ENCODE results near the gene GFAP. TPM values are rescaled to one million over a fixed set of nuclear protein-coding genes. Genes with fewer than 3 reads are reported as not detected.

GFAP gene
- polyA plus RNA-seq, 1 of the 3 experiments (the other 2 are of a cell fraction) = 0.48 TPM

GRCh38 chr17:44961921-44962350 lies 46.6 kb upstream of the GFAP start:
- no peaks in the 10 kb centered on the region for H3K9me3 ChIP-seq
- WGBS (ENCODE audit: low lambda C conversion rate) = 83% methylated on average over 7 of the region's 7 CpGs

GRCh38 chr17:44960691-44961090 lies 45.4 kb upstream of the GFAP start:
- no peak overlapping the region for H3K27ac ChIP-seq (ENCODE audit: low read depth in 2 of 2, low read length in 1 of 2)
- no peak for DNase-seq
- no peak overlapping the region for H3K9ac ChIP-seq
- no peaks in the 10 kb centered on the region for H4K20me1 ChIP-seq (ENCODE audit: insufficient read depth)
- H3K4me1 ChIP-seq (ENCODE audit: control insufficient read depth in 1 of 2, insufficient read depth in 2 of 2, low read depth in 1 of 2, low read length in 1 of 2) = peaks cover 0 to 28% of the 10 kb centered on the region in 2 experiments; a peak in 1 of 4 replicates
- ChIA-PET POLR2A (no interaction called here), CTCF (interaction anchor here (1.4 to 12.6 kb wide), 4 partner anchors 19 to 138 kb away, joined by 3 to 119 read pairs (median 5); no protein-coding TSS in a partner anchor)
- no peaks in the 10 kb centered on the region for H3K9me3 ChIP-seq
- no peaks in the 10 kb centered on the region for H3F3A ChIP-seq (replicated peaks; ENCODE audit: insufficient read depth)
- H3K4me2 ChIP-seq = no peak overlapping the region
- H2AFZ ChIP-seq (ENCODE audit: low read depth) = no peak overlapping the region
- no peaks in the 10 kb centered on the region for H3K27me3 ChIP-seq (ENCODE audit: insufficient read depth)
- no peaks in the 10 kb centered on the region for H3K79me2 ChIP-seq (ENCODE audit: insufficient read depth)
- WGBS (ENCODE audit: low lambda C conversion rate) = 65% methylated on average over 2 of the region's 2 CpGs
- TF ChIP-seq RCOR1 (IDR thresholded peaks at IDR 0.05; ENCODE audit: low read length) (no peak), MXI1 (IDR thresholded peaks at IDR 0.05; ENCODE audit: low read depth, low read length) (no peak), IRF3 (IDR thresholded peaks at IDR 0.05; ENCODE audit: low read depth, low read length) (no peak), NRF1 (IDR thresholded peaks at IDR 0.05; ENCODE audit: low read depth, low read length) (no peak), RXRA (IDR thresholded peaks at IDR 0.05; ENCODE audit: borderline replicate concordance, low read depth) (no peak), YY1 (IDR thresholded peaks at IDR 0.05; ENCODE audit: low read depth) (no peak), TEAD4 (IDR thresholded peaks at IDR 0.05; ENCODE audit: borderline replicate concordance, insufficient read depth) (no peak), MEF2A (IDR thresholded peaks at IDR 0.05; ENCODE audit: borderline replicate concordance, low read depth) (no peak), ELF1 (IDR thresholded peaks at IDR 0.05) (no peak), GATA2 (CRISPR knock-in tag; IDR thresholded peaks at IDR 0.05) (no peak), SIN3A (IDR thresholded peaks at IDR 0.05; ENCODE audit: borderline replicate concordance, low read depth, low read length) (no peak)
- H3K9me2 ChIP-seq = no peaks in the 10 kb centered on the region
- no peak overlapping the region for H3K4me3 ChIP-seq (ENCODE audit: low read depth in 2 of 2, low read length in 1 of 2)
- no peaks in the 10 kb centered on the region for H3K36me3 ChIP-seq (replicated peaks in 1 of 2; ENCODE audit: control insufficient read depth in 1 of 2, insufficient read depth in 2 of 2, low read length in 1 of 2)

More at GRCh38 chr17:44961921-44962350, 46.6 kb upstream of the GFAP start:
- H4K20me1 ChIP-seq (ENCODE audit: insufficient read depth) = no peaks in the 10 kb centered on the region
- DNase-seq = no peak
- H3K79me2 ChIP-seq (ENCODE audit: insufficient read depth) = no peaks in the 10 kb centered on the region
- TF ChIP-seq RAD21 (IDR thresholded peaks at IDR 0.05; ENCODE audit: low read length) (peak; percentile 54), MAX (IDR thresholded peaks at IDR 0.05; ENCODE audit: low read depth) (no peak), CTCF (IDR thresholded peaks at IDR 0.05) (peak; percentile 23; the same call in 1 of the 2 replicates)
- H3K36me3 ChIP-seq (replicated peaks in 1 of 2; ENCODE audit: control insufficient read depth in 1 of 2, insufficient read depth in 2 of 2, low read length in 1 of 2) = no peaks in the 10 kb centered on the region
- H3K4me2 ChIP-seq = no peak overlapping the region
- H3K27me3 ChIP-seq (ENCODE audit: insufficient read depth) = peaks cover 3% of the 10 kb centered on the region; the same call in 1 of the 2 replicates
- ChIA-PET CTCF (interaction anchor here (0.6 to 12.6 kb wide), 8 partner anchors 12 to 231 kb away, joined by 3 to 119 read pairs (median 4); no protein-coding TSS in a partner anchor), POLR2A (interaction anchor here (0.7 kb wide), 1 partner anchor 32 kb away, joined by 3 read pairs; no protein-coding TSS in a partner anchor)
- H3K4me3 ChIP-seq (ENCODE audit: low read depth in 2 of 2, low read length in 1 of 2) = no peak overlapping the region
- peaks cover 0 to 23% of the 10 kb centered on the region in 2 experiments; a peak in 1 of 4 replicates for H3K4me1 ChIP-seq (ENCODE audit: control insufficient read depth in 1 of 2, insufficient read depth in 2 of 2, low read depth in 1 of 2, low read length in 1 of 2)
- H2AFZ ChIP-seq (ENCODE audit: low read depth) = no peak overlapping the region
- no peak overlapping the region for H3K27ac ChIP-seq (ENCODE audit: low read depth in 2 of 2, low read length in 1 of 2)
- no peaks in the 10 kb centered on the region for H3F3A ChIP-seq (replicated peaks; ENCODE audit: insufficient read depth)
- no peak overlapping the region for H3K9ac ChIP-seq
- H3K9me2 ChIP-seq = no peaks in the 10 kb centered on the region

Measured in SK-N-SH (cell line).